BLaER1 (cell line): ENCODE measurements around the gene PLCL2.

ENCODE experiments used
- H3K27ac ChIP-seq: shearing (Covaris generic); formaldehyde crosslinking; 2 replicates; pipeline ENCODE4 v1.8.1; 2022
- H3K27me3 ChIP-seq: shearing (Covaris generic); formaldehyde crosslinking; 2 replicates; pipeline ENCODE4 v1.8.1; 2022
- H3K36me3 ChIP-seq: shearing (Covaris generic); formaldehyde crosslinking; 2 replicates; pipeline ENCODE4 v1.8.1; 2022
- H3K4me1 ChIP-seq: shearing (Covaris generic); formaldehyde crosslinking; 2 replicates; pipeline ENCODE4 v1.8.1; 2022
- H3K4me2 ChIP-seq: shearing (Covaris generic); formaldehyde crosslinking; 2 replicates; pipeline ENCODE4 v1.8.1; 2022
- H3K4me3 ChIP-seq: shearing (Covaris generic); formaldehyde crosslinking; 2 replicates; pipeline ENCODE4 v1.8.1; 2022
- H3K9ac ChIP-seq: shearing (Covaris generic); formaldehyde crosslinking; 2 replicates; pipeline ENCODE4 v1.8.1; 2022
- H3K9me3 ChIP-seq: shearing (Covaris generic); formaldehyde crosslinking; 2 replicates; pipeline ENCODE4 v1.8.1; 2022
- H4K20me1 ChIP-seq: shearing (Covaris generic); formaldehyde crosslinking; 2 replicates; pipeline ENCODE4 v1.8.1; 2022
- Cebpa-rat ChIP-seq: shearing (Covaris generic); IDR thresholded peaks from 2 replicates; pipeline ENCODE4 v1.8.1; 2022

Gene PLCL2

GRCh38 chr3:17075907-17076306 is 191.2 kb downstream of the PLCL2 start:
- Histone ChIP-seq H3K27me3 (no peaks in the 10 kb centered on the region), H4K20me1 (no peaks in the 10 kb centered on the region), H3K4me2 (no peak overlapping the region), H3K4me1 (no peaks in the 10 kb centered on the region), H3K9me3 (0 out of 2 replicates have a peak, but pooled peaks cover 3% of the 10 kb centered on the region), H3K36me3 (peaks cover 54% of the 10 kb centered on the region), H3K4me3 (no peak overlapping the region), H3K27ac (no peak overlapping the region), H3K9ac (no peak overlapping the region)
- TF ChIP-seq Cebpa-rat, result no peak

- no peaks in the 10 kb centered on the region for H3K4me1 ChIP-seq
- no peak for TF ChIP-seq Cebpa-rat
- no peaks in the 10 kb centered on the region for H3K27me3 ChIP-seq
- 0 out of 2 replicates have a peak, but pooled peaks cover 3% of the 10 kb centered on the region for H3K9me3 ChIP-seq
- H3K9ac ChIP-seq, result no peak overlapping the region
- H3K4me3 ChIP-seq, result no peak overlapping the region
- H3K4me2 ChIP-seq, result no peak overlapping the region
- no peaks in the 10 kb centered on the region for H4K20me1 ChIP-seq
- H3K36me3 ChIP-seq, result peaks cover 56% of the 10 kb centered on the region
- H3K27ac ChIP-seq, result no peak overlapping the region
These were observed 192.3 kb downstream of the PLCL2 start for GRCh38 chr3:17076940-17077605.

GRCh38 chr3:17077606-17078005 is 192.9 kb downstream of the PLCL2 start:
- Histone ChIP-seq H4K20me1 (no peaks in the 10 kb centered on the region), H3K9ac (no peak overlapping the region), H3K27ac (no peak overlapping the region), H3K9me3 (peaks cover 3% of the 10 kb centered on the region; the same call in 1 of the 2 replicates), H3K27me3 (no peaks in the 10 kb centered on the region), H3K4me3 (no peak overlapping the region), H3K4me1 (no peaks in the 10 kb centered on the region), H3K4me2 (no peak overlapping the region), H3K36me3 (peaks cover 60% of the 10 kb centered on the region)
- TF ChIP-seq Cebpa-rat, result no peak

GRCh38 chr3:17078926-17079465 is 194.2 kb downstream of the PLCL2 start:
- Histone ChIP-seq H3K4me2 (no peak overlapping the region), H3K36me3 (peaks cover 67% of the 10 kb centered on the region), H3K9ac (no peak overlapping the region), H3K4me3 (no peak overlapping the region), H3K9me3 (peaks cover 3% of the 10 kb centered on the region; the same call in 1 of the 2 replicates), H3K27ac (no peak overlapping the region), H4K20me1 (no peaks in the 10 kb centered on the region), H3K27me3 (no peaks in the 10 kb centered on the region), H3K4me1 (no peaks in the 10 kb centered on the region)
- TF ChIP-seq Cebpa-rat, result no peak

GRCh38 chr3:17079933-17080332 is 195.2 kb downstream of the PLCL2 start:
- Histone ChIP-seq H4K20me1 (no peaks in the 10 kb centered on the region), H3K9ac (no peak overlapping the region), H3K27ac (no peak overlapping the region), H3K4me2 (no peak overlapping the region), H3K36me3 (peaks cover 63% of the 10 kb centered on the region), H3K4me3 (no peak overlapping the region), H3K4me1 (no peaks in the 10 kb centered on the region), H3K9me3 (peaks cover 3% of the 10 kb centered on the region; the same call in 1 of the 2 replicates), H3K27me3 (no peaks in the 10 kb centered on the region)
- no peak for TF ChIP-seq Cebpa-rat

- H3K27ac ChIP-seq, result no peak overlapping the region
- H3K4me3 ChIP-seq, result no peak overlapping the region
- no peak overlapping the region for H3K4me2 ChIP-seq
- H3K27me3 ChIP-seq, result no peaks in the 10 kb centered on the region
- H4K20me1 ChIP-seq, result no peaks in the 10 kb centered on the region
- TF ChIP-seq Cebpa-rat, result no peak
- H3K36me3 ChIP-seq, result peaks cover 70% of the 10 kb centered on the region
- peaks cover 8% of the 10 kb centered on the region; the same call in 1 of the 2 replicates for H3K9me3 ChIP-seq
- no peaks in the 10 kb centered on the region for H3K4me1 ChIP-seq
- no peak overlapping the region for H3K9ac ChIP-seq
These were observed 196.8 kb downstream of the PLCL2 start for GRCh38 chr3:17081520-17081919.

GRCh38 chr3:17087509-17087908 is 202.8 kb downstream of the PLCL2 start:
- TF ChIP-seq Cebpa-rat, result no peak
- Histone ChIP-seq H3K4me2 (no peak overlapping the region), H4K20me1 (no peaks in the 10 kb centered on the region), H3K4me3 (no peak overlapping the region), H3K27me3 (no peaks in the 10 kb centered on the region), H3K4me1 (no peaks in the 10 kb centered on the region), H3K9ac (no peak overlapping the region), H3K27ac (no peak overlapping the region), H3K36me3 (peaks cover 56% of the 10 kb centered on the region), H3K9me3 (0 out of 2 replicates have a peak, but pooled peaks cover 5% of the 10 kb centered on the region)

GRCh38 chr3:17088017-17088416 is 203.3 kb downstream of the PLCL2 start:
- Histone ChIP-seq H3K9ac (no peak overlapping the region), H3K9me3 (0 out of 2 replicates have a peak, but pooled peaks cover 5% of the 10 kb centered on the region), H3K4me2 (no peak overlapping the region), H4K20me1 (no peaks in the 10 kb centered on the region), H3K4me3 (no peak overlapping the region), H3K4me1 (no peaks in the 10 kb centered on the region), H3K27ac (no peak overlapping the region), H3K36me3 (peaks cover 56% of the 10 kb centered on the region), H3K27me3 (no peaks in the 10 kb centered on the region)
- no peak for TF ChIP-seq Cebpa-rat

GRCh38 chr3:17088602-17089313 is 204.0 kb downstream of the PLCL2 start:
- no peak overlapping the region for H3K9ac ChIP-seq
- no peaks in the 10 kb centered on the region for H3K4me1 ChIP-seq
- no peak overlapping the region for H3K4me3 ChIP-seq
- no peaks in the 10 kb centered on the region for H3K27me3 ChIP-seq
- no peaks in the 10 kb centered on the region for H4K20me1 ChIP-seq
- peaks cover 49% of the 10 kb centered on the region for H3K36me3 ChIP-seq
- H3K9me3 ChIP-seq, result 0 out of 2 replicates have a peak, but pooled peaks cover 5% of the 10 kb centered on the region
- no peak for TF ChIP-seq Cebpa-rat
- H3K4me2 ChIP-seq, result no peak overlapping the region
- no peak overlapping the region for H3K27ac ChIP-seq

- H3K4me2 ChIP-seq, result no peak overlapping the region
- no peak for TF ChIP-seq Cebpa-rat
- H3K9ac ChIP-seq, result no peak overlapping the region
- H3K4me1 ChIP-seq, result no peaks in the 10 kb centered on the region
- H3K36me3 ChIP-seq, result peaks cover 45% of the 10 kb centered on the region
- no peaks in the 10 kb centered on the region for H3K27me3 ChIP-seq
- no peak overlapping the region for H3K27ac ChIP-seq
- H3K4me3 ChIP-seq, result no peak overlapping the region
- no peaks in the 10 kb centered on the region for H4K20me1 ChIP-seq
- H3K9me3 ChIP-seq, result 0 out of 2 replicates have a peak, but pooled peaks cover 5% of the 10 kb centered on the region
These were observed 204.6 kb downstream of the PLCL2 start for GRCh38 chr3:17089314-17089700.
